Measurements from ENCODE around the gene PEX5L. TPM values are rescaled to one million over a fixed set of nuclear protein-coding genes. Genes with fewer than 3 reads are reported as not detected.

The PEX5L gene
- total and polyA plus RNA-seq, 2 experiments from 2014 or later: 6.3 to 7.0 TPM

- H2AFZ ChIP-seq: 0 out of 2 replicates have a peak overlapping the region, but pooled peaks have one; percentile 5
- H3K9me2 ChIP-seq (ENCODE audit: insufficient read depth): peaks cover 2% of the 10 kb centered on the region
- Mint-ChIP-seq H3K36me3 (ENCODE audit: low read depth) (no peaks in the 10 kb centered on the region), H3K27ac (no peak overlapping the region), H3K9me3 (no peaks in the 10 kb centered on the region; the same call in 2 of the 3 replicates), H3K27me3 (ENCODE audit: insufficient read depth, low read depth, poor library complexity) (no peaks in the 10 kb centered on the region), H3K4me1 (peaks cover 24% of the 10 kb centered on the region), H3K4me3 (no peak overlapping the region)
- H3K36me3 ChIP-seq (ENCODE audit: insufficient read depth): no peaks in the 10 kb centered on the region
- no peak overlapping the region for H3K27ac ChIP-seq (ENCODE audit: low read depth)
- no peak overlapping the region for H3K4me3 ChIP-seq
- no peaks in the 10 kb centered on the region for H3F3A ChIP-seq (replicated peaks; ENCODE audit: low read depth)
- 0 out of 2 replicates have a peak, but pooled peaks cover 4% of the 10 kb centered on the region for H3K4me1 ChIP-seq (ENCODE audit: insufficient read depth)
- no peak overlapping the region for H3K4me2 ChIP-seq
- H3K27me3 ChIP-seq (ENCODE audit: insufficient read depth): no peaks in the 10 kb centered on the region
- no peak for DNase-seq (ENCODE audit: low spot score)
- TF ChIP-seq ZNF331 (CRISPR knock-in tag; IDR thresholded peaks at IDR 0.05; ENCODE audit: low read depth): no peak
- no peak for TF ChIP-seq CTCF (conservative IDR thresholded peaks at IDR 0.05; ENCODE audit: low read depth in 2 of 2)
- no peak for TF ChIP-seq EZH2phosphoT487 (IDR thresholded peaks at IDR 0.05; ENCODE audit: unreplicated experiment)
- no peak for TF ChIP-seq ETS1 (IDR thresholded peaks at IDR 0.05)
- no peak for TF ChIP-seq STAT1 (IDR thresholded peaks at IDR 0.05; ENCODE audit: unreplicated experiment)
- no peak for TF ChIP-seq ZNF462 (CRISPR knock-in tag; IDR thresholded peaks at IDR 0.05)
- no peak for TF ChIP-seq JUNB (IDR thresholded peaks at IDR 0.05; ENCODE audit: unreplicated experiment)
- no peak for TF ChIP-seq ZNF114 (CRISPR knock-in tag; IDR thresholded peaks at IDR 0.05)
- no peak for TF ChIP-seq NANOG (IDR thresholded peaks at IDR 0.05; ENCODE audit: borderline replicate concordance)
- no peak for TF ChIP-seq POLR2AphosphoS5 (IDR thresholded peaks at IDR 0.05; ENCODE audit: low read depth)
- TF ChIP-seq REST (IDR thresholded peaks at IDR 0.05; ENCODE audit: unreplicated experiment): no peak
- no peak for TF ChIP-seq CREB1 (CRISPR knock-in tag; IDR thresholded peaks at IDR 0.05; ENCODE audit: low read depth)
- TF ChIP-seq EZH2 (IDR thresholded peaks at IDR 0.05; ENCODE audit: low read depth, unreplicated experiment): no peak
- no peaks in the 10 kb centered on the region for H4K20me1 ChIP-seq (replicated peaks; ENCODE audit: insufficient read depth)
- H3K79me2 ChIP-seq (replicated peaks; ENCODE audit: insufficient read depth): no peaks in the 10 kb centered on the region
- no peak for ATAC-seq
Observed at GRCh38 chr3:180068023-180068422, 31.3 kb upstream of the PEX5L start.
